ENCODE results near the gene ADRA2B.

The ADRA2B gene

DNA sequence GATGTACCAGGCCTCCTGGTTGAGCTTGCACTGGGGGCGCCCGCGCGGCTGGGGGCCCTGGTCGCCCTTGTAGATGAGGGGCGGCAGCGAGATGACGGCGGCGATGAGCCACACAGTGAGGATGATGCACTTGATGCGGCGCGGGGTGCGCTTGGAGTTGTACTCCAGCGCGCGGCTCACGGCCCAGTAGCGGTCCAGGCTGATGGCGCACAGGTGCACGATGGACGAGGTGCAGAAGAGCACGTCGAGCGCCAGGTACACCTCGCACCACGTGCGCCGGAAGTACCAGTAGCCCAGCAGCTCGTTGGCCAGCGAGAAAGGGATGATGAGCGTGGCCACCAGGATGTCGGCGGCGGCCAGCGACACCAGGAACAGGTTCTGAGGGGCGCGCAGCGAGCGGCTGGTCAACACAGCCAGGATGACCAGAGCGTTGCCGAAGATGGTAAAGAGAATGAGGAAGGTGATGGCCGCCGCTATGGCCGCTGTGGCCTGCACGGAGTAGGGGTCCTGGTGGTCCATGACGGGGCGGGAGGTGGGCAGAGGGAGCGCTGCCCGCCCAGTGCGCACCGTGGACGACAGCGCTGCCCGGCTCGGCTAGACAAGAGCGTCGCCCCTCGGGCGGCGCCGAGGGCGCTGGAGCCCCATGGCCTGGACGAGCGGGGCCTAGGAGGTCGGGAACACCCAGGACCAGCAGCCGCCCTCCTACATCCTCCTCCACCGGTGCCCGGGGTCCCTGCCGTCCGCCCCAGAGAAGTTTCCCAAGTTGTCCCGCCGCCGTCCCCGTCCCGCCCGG is 544 bp downstream of the ADRA2B start:
- DNase-seq = no peak

DNA sequence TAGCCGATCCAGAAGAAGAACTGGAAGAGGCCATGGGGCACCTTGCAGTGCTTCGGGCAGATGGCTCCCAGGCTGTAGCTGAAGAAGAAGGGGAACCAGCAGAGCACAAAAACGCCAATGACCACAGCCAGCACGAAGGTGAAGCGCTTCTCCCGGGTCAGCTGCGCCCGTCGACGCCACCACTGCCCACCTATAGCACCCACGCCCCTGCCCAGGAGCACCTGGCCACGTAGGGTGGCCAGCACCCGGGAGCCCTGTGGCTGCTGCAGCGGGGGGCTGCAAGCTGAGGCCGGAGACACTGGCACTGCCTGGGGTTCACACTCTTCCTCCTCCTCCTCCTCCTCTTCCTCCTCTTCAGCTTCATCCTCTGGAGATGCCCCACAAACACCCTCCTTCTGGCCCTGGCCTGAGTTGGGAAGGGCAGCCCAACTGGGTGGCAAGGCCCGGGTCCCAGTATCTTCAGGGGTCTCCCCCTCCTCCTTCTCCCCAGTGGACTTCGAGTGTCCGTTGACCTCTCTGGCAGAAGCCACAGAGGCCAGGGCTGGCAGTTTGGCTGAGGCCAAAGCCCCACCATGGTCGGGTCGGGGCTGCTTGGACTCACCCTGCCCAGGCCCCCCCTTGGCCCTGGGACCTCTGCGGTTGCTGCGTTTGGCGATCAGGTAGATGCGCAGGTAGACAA is 1.3 kb downstream of the ADRA2B start:
- no peak for DNase-seq

DNA sequence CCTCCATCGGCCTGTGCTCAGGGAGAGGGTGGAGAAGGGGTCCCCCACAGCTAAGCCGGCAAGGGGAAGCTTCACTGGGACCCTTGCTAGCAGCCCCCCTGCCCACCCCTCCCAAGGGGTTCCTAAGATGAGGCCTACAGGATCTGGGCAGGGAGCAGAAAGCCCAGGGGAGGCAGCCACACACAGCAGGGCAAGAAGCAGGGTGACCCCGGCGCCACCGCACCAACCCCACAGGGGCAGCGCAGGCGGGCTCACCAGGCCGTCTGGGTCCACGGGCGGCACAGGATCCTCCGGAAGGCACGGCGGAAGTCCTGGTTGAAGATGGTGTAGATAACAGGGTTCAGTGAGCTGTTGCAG is 1.8 kb downstream of the ADRA2B start:
- no peak for DNase-seq

DNA sequence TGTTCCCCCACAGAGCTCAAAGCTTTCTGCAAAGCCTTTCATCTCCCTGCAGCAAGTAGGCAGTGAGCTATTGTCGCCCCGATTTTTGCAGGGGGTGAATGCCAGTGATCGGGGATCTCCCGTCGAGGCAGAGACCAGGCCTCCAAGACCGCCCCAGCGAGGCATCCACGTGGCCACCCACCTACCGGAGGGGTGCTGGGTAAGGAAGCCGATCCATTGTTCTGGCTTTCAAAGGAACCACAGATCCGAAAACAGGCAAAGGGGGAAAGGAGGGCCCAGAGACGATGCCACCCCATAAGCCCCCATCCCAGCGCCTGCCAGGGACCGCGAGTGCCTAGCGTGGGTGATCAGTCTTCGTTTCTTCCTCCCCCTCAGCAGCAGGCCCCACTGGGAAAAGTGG is 2.4 kb downstream of the ADRA2B start:
- no peak for DNase-seq

- DNase-seq = no peak
Measured at GRCh38 chr2:96113367-96113677, 3.0 kb downstream of the ADRA2B start.

GRCh38 chr2:96112501-96113366 is 3.6 kb downstream of the ADRA2B start:
- DNase-seq = no peak

GRCh38 chr2:96111823-96112500 is 4.4 kb downstream of the ADRA2B start:
- no peak for DNase-seq

- no peak for DNase-seq
Measured at GRCh38 chr2:96111257-96111640, 5.1 kb downstream of the ADRA2B start.

- no peak for DNase-seq
Measured at GRCh38 chr2:96110621-96111256, 5.6 kb downstream of the ADRA2B start.

GRCh38 chr2:96109931-96110511 is 6.3 kb downstream of the ADRA2B start:
- no peak for DNase-seq

DNA sequence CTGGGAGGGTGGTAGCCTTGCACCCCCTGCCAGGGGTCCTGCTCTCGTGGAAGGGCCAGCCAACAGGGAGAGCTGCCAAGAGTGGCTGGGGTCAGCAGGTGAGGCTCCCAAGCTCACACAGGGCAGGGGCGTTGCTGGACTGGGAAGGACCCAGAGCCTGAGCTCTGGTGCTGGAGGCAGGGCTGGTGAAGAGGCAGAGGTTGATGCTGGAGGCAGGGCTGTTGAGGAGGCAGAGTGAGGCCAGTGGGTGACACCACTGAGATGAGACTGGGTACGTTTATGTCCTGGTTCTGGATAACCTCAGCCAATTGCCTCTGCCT is 7.0 kb downstream of the ADRA2B start:
- DNase-seq = no peak

- DNase-seq = no peak
Measured at GRCh38 chr2:96108541-96109360, 7.6 kb downstream of the ADRA2B start.

GRCh38 chr2:96108151-96108540 is 8.2 kb downstream of the ADRA2B start:
- no peak for DNase-seq

DNA sequence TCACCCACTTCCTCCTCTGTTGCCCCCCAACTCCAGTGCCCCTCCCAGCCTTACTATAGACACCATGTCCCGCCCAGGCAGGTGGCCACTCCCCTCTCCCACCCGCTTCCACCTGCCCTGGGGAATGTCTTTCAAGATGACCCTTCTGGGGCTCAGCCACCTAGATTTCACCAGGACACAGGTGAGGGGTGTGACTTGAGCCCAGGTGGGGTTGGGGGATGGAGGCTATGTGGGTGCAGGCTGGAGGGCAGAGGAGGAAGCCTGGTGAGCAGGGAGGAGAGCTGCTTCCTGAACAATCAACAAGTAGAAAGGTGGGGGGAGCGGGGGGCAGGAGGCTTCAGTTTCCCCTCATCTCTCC is 8.7 kb downstream of the ADRA2B start:
- DNase-seq = no peak

- DNase-seq = no peak
Measured at GRCh38 chr2:96106991-96107707, 9.2 kb downstream of the ADRA2B start.

- no peak for DNase-seq
Measured at GRCh38 chr2:96105994-96106715, 10.2 kb downstream of the ADRA2B start.

- DNase-seq = no peak
Measured at GRCh38 chr2:96105152-96105915, 11.0 kb downstream of the ADRA2B start.

GRCh38 chr2:96104487-96104861 is 11.9 kb downstream of the ADRA2B start:
- no peak for DNase-seq

GRCh38 chr2:96103761-96104486 is 12.4 kb downstream of the ADRA2B start:
- no peak for DNase-seq
